ENCODE measurements around the gene POU1F1. TPM values are rescaled to one million over a fixed set of nuclear protein-coding genes. Genes with fewer than 3 reads are reported as not detected.

POU1F1 gene
- total and polyA plus RNA-seq, 2 of the 8 experiments (the other 6 are each of a cell fraction or from before 2014, with no cell fraction given), result not detected

DNA sequence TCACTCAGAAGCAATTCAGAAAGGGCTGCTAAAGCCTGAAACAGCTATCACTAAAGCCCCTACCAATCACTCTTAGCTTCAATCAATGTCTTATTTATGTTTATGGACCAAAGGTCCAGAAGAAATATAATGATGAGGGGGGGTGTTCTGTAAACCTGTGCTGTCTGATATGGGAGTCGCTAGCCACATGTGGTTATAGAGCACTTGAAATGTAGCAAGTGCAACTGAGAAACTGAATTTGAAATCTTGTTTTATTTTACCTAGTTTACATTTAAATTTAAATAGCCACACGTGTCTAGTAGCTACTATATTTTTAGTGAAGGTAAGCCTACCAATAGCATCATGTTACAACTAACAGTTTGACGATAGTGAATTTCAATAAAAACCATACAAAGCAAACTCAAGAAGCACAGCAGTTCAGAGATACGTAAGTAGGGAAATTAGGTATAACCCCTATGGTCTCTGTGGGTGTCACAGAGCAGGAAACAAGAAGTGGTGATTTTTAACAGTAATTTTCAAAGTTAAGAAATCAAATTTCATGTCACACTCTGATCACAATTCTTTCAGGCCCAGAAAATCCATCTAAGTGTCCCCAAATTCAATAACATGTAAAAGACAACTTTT is 3.6 kb downstream of the POU1F1 start (continued):
- TF ChIP-seq, protein P1, sequence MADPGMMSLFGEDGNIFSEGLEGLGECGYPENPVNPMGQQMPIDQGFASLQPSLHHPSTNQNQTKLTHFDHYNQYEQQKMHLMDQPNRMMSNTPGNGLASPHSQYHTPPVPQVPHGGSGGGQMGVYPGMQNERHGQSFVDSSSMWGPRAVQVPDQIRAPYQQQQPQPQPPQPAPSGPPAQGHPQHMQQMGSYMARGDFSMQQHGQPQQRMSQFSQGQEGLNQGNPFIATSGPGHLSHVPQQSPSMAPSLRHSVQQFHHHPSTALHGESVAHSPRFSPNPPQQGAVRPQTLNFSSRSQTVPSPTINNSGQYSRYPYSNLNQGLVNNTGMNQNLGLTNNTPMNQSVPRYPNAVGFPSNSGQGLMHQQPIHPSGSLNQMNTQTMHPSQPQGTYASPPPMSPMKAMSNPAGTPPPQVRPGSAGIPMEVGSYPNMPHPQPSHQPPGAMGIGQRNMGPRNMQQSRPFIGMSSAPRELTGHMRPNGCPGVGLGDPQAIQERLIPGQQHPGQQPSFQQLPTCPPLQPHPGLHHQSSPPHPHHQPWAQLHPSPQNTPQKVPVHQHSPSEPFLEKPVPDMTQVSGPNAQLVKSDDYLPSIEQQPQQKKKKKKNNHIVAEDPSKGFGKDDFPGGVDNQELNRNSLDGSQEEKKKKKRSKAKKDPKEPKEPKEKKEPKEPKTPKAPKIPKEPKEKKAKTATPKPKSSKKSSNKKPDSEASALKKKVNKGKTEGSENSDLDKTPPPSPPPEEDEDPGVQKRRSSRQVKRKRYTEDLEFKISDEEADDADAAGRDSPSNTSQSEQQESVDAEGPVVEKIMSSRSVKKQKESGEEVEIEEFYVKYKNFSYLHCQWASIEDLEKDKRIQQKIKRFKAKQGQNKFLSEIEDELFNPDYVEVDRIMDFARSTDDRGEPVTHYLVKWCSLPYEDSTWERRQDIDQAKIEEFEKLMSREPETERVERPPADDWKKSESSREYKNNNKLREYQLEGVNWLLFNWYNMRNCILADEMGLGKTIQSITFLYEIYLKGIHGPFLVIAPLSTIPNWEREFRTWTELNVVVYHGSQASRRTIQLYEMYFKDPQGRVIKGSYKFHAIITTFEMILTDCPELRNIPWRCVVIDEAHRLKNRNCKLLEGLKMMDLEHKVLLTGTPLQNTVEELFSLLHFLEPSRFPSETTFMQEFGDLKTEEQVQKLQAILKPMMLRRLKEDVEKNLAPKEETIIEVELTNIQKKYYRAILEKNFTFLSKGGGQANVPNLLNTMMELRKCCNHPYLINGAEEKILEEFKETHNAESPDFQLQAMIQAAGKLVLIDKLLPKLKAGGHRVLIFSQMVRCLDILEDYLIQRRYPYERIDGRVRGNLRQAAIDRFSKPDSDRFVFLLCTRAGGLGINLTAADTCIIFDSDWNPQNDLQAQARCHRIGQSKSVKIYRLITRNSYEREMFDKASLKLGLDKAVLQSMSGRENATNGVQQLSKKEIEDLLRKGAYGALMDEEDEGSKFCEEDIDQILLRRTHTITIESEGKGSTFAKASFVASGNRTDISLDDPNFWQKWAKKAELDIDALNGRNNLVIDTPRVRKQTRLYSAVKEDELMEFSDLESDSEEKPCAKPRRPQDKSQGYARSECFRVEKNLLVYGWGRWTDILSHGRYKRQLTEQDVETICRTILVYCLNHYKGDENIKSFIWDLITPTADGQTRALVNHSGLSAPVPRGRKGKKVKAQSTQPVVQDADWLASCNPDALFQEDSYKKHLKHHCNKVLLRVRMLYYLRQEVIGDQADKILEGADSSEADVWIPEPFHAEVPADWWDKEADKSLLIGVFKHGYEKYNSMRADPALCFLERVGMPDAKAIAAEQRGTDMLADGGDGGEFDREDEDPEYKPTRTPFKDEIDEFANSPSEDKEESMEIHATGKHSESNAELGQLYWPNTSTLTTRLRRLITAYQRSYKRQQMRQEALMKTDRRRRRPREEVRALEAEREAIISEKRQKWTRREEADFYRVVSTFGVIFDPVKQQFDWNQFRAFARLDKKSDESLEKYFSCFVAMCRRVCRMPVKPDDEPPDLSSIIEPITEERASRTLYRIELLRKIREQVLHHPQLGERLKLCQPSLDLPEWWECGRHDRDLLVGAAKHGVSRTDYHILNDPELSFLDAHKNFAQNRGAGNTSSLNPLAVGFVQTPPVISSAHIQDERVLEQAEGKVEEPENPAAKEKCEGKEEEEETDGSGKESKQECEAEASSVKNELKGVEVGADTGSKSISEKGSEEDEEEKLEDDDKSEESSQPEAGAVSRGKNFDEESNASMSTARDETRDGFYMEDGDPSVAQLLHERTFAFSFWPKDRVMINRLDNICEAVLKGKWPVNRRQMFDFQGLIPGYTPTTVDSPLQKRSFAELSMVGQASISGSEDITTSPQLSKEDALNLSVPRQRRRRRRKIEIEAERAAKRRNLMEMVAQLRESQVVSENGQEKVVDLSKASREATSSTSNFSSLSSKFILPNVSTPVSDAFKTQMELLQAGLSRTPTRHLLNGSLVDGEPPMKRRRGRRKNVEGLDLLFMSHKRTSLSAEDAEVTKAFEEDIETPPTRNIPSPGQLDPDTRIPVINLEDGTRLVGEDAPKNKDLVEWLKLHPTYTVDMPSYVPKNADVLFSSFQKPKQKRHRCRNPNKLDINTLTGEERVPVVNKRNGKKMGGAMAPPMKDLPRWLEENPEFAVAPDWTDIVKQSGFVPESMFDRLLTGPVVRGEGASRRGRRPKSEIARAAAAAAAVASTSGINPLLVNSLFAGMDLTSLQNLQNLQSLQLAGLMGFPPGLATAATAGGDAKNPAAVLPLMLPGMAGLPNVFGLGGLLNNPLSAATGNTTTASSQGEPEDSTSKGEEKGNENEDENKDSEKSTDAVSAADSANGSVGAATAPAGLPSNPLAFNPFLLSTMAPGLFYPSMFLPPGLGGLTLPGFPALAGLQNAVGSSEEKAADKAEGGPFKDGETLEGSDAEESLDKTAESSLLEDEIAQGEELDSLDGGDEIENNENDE (IDR thresholded peaks at IDR 0.05; ENCODE audit: insufficient replicate concordance, low read length), result no peak
- TF ChIP-seq BACH1 (IDR thresholded peaks at IDR 0.05; ENCODE audit: low read length) (no peak), RAD21 (IDR thresholded peaks at IDR 0.05 in 1 of 2, conservative IDR thresholded peaks at IDR 0.05 in 1 of 2; ENCODE audit: low read depth in 2 of 2, low read length in 2 of 2) (no peak), CEBPB (IDR thresholded peaks at IDR 0.05; ENCODE audit: low read depth, low read length) (no peak), KDM1A (IDR thresholded peaks at IDR 0.05; ENCODE audit: borderline replicate concordance, low read length) (no peak), POLR2A (IDR thresholded peaks at IDR 0.05; ENCODE audit: control extremely low read depth in 1 of 2, low read depth in 2 of 2, low read length in 2 of 2) (no peak), RBBP5 (IDR thresholded peaks at IDR 0.05; ENCODE audit: borderline replicate concordance, low read depth, low read length) (no peak)
